HG03025 (cell line): ENCODE measurements around the gene CAMK2B.
"Not testable (repeated sequence)": the region's sequence is repeated elsewhere in the genome, so short reads cannot be mapped to it uniquely, and the experiment has no call there.

ENCODE experiments used
- ATAC-seq: cut with Tn5 transposase; IDR thresholded peaks from one replicate; pipeline ENCODE4 v1.9.1; 2021; ENCODE audit warnings: mild to moderate bottlenecking, moderate library complexity; ENCODE audit not compliant: unreplicated experiment, low FRiP score

The CAMK2B gene

GRCh38 chr7:44183386-44183785, 142.0 kb downstream of the CAMK2B start:
- ATAC-seq, result no peak

- no peak for ATAC-seq
Observed at GRCh38 chr7:44182827-44183226, 142.6 kb downstream of the CAMK2B start.

DNA sequence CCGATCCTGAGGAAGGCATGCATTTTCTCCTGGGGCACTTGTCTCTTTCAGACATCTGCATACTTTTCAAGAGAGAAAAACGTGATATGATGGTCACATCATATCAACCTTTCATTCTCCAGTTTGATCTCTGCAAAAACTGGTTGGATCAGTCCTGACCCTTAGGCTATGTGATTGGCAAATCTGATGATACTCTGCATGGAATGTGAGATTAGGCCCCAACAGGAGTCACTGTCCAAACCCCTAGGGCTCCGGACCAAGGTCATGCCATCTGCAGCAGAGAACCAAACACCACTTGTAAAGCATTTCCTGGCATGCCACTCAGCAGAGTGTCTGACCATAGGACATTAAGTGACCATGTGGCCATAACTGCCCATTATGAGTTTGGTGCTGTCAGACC, 144.8 kb downstream of the CAMK2B start:
- ATAC-seq, result no peak

DNA sequence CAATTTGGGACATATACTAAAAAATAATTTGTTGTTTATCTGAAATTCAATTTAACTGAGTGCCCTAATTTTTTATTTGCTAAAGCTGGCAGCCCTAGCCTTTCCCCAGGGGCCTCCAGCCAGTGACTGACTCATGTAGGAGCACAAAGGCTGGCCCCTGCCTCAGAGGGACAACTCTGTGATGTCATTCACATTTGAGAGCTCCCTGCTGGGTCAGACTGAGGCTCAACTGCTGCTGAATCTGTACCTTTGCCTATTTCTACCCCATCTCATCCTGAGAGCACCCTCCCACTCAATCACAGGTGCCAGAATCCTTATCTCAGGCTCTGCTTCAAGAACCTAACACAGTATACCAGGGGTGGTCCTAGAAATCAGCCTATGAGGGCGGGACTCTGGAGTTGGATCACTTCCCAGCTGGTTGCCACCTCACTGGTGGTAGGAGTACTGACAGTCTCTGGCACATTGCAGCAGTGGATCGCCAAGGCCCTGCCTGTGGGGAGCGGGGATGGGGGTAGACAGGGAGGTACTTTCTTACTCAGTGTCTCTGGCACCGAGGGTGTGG, 147.7 kb downstream of the CAMK2B start:
- ATAC-seq, result no peak

GRCh38 chr7:44176486-44176885, 148.9 kb downstream of the CAMK2B start:
- no peak for ATAC-seq

DNA sequence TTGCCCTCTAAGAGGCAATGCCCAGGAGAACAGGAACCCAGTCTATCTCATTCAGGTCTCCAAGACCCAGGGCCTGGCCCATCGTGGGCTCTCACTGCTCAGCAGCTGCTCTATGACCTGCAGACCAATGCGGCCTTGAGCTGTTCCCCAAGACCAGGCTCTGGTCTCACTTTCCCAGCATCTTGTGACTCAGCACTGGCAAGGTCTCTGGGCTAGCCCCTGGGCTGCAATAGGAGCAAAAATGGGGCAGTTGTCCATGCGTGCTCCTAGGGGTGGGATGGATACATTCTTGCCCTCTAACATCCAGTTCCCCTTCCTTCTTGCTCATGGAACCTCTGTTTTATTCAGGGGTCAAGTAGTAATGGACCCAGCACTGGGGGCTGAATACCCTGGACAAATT, 149.7 kb downstream of the CAMK2B start:
- ATAC-seq, result no peak

DNA sequence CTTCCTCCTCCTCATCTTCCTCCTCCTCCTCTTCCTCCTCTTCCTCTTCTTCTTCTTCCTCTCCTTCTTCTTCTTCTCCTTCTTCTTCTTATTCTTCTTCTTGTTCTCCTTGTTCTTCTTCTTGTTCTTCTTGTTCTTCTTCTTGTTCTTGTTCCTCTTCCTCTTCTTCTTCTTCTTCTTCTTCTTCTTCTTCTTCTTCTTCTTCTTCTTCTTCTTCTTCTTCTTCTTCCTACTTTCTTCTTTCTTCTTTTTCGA, 150.8 kb downstream of the CAMK2B start:
- not testable (repeated sequence) for ATAC-seq

DNA sequence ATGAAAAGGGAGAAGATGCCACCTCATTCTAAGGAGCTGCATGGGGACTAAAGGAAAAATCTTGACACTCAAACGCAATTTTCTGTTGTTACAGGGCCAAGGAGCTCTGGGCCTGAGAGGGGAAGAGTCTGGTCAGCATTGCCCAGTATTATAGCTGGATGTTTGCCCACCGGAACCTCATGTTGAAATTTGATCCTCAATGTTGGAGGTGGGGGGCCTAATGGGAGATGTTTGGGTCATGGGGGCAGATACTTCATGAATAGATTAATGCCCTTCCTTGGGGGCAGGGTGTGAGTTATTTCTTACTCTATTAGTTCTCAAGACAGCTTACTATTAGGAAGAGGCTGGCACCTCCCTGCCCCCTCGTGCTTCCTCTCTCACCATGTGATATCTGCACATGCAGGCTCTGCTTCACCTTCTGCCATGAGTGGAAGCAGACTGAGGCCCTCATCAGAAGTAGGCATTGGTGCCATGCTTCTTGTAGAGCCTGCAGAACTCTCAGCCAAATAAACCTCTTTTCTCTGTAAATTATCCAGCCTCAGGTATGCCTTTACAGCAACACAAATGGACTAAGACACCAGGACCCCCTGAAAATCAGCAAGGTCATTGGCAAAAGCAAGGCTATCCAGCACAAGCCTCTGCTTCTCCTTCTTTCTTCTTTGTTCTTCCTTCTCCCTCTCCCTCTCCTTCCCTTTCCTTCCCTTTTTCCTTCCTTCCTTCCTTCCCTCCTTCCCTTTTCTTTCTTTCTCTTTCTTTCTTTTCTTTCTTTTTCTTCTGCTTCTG, 151.3 kb downstream of the CAMK2B start:
- ATAC-seq, result no peak

DNA sequence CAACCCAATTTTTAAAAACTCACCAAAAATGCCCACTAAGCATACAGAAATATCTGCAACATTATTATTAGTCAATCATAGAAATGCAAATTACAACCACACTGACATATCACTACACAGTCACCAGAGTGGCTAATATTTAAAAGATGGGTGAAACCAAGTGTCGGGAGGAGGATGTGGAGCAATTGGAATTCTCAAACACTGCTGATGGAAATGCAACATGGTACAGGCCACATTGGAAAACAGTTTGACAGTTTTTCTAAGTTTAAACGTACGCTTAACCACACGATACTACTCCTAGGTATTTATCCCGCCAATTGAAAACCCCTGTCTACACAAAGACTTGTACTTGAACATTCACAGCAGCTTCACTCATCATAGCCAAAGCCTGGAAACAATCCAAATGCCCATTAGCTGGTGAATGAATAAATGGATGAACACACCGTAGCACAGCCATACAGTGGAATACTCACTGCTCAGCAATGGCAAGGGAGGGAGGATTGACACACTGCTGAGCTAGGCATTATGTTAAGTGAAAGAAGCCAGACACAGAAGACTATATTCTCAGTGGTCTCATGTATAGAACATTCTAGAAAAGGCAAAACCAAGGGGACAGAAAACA, 152.5 kb downstream of the CAMK2B start:
- no peak for ATAC-seq

DNA sequence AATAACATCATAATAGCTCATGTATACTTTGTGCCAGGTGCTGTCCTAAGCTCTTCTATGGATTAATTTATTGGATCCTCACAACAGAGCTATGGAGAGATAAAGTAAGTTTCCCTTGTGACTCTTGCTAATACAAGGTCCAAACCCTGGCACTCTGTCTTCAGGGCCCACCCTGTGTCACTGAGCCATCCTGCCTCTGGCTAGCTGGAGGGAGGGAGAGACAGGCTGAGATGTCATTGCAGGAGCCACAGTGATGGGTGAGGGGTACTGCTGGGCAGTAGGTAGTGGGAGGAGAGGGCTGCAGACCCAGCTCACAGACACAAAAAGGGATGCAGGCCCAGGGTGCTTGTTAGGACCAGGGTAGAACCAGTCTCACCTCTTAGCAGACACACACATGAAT, 153.0 kb downstream of the CAMK2B start:
- ATAC-seq, result no peak

DNA sequence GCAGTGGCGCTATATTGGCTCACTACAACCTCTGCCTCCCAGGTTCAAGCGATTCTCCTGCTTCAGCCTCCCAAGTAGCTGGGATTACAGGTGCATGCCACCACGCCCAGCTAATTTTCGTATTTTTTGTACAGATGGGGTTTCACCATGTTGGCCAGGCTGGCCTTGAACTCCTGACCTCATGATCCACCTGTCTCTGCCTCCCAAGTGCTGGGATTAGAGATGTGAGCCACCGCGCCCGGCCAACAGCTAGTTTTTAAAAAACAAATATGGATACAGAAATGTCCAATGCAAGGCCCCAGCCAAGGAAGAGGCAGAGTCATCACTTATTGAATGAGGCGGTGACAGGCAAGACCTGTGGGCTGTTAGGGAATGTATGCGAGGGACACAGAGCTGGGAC, 153.5 kb downstream of the CAMK2B start:
- ATAC-seq, result not testable (repeated sequence)

- no peak for ATAC-seq
Observed at GRCh38 chr7:44167920-44168319, 157.5 kb downstream of the CAMK2B start.
